ENCODE data around the gene CHKB.

- TF ChIP-seq, protein P1, sequence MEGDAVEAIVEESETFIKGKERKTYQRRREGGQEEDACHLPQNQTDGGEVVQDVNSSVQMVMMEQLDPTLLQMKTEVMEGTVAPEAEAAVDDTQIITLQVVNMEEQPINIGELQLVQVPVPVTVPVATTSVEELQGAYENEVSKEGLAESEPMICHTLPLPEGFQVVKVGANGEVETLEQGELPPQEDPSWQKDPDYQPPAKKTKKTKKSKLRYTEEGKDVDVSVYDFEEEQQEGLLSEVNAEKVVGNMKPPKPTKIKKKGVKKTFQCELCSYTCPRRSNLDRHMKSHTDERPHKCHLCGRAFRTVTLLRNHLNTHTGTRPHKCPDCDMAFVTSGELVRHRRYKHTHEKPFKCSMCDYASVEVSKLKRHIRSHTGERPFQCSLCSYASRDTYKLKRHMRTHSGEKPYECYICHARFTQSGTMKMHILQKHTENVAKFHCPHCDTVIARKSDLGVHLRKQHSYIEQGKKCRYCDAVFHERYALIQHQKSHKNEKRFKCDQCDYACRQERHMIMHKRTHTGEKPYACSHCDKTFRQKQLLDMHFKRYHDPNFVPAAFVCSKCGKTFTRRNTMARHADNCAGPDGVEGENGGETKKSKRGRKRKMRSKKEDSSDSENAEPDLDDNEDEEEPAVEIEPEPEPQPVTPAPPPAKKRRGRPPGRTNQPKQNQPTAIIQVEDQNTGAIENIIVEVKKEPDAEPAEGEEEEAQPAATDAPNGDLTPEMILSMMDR (conservative IDR thresholded peaks at IDR 0.05; ENCODE audit: low read depth, low read length) = no peak
- TF ChIP-seq SMC3 (IDR thresholded peaks at IDR 0.05; ENCODE audit: low read depth, low read length) = no peak
- TF ChIP-seq, protein P2, sequence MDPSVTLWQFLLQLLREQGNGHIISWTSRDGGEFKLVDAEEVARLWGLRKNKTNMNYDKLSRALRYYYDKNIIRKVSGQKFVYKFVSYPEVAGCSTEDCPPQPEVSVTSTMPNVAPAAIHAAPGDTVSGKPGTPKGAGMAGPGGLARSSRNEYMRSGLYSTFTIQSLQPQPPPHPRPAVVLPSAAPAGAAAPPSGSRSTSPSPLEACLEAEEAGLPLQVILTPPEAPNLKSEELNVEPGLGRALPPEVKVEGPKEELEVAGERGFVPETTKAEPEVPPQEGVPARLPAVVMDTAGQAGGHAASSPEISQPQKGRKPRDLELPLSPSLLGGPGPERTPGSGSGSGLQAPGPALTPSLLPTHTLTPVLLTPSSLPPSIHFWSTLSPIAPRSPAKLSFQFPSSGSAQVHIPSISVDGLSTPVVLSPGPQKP (IDR thresholded peaks at IDR 0.05; ENCODE audit: borderline replicate concordance, low read depth, low read length) = no peak
Measured at GRCh38 chr22:50607659-50608020, 25.0 kb upstream of the CHKB start.
